H7 (cell line): ENCODE data around the gene EMX1. TPM values are rescaled to one million over a fixed set of nuclear protein-coding genes. Genes with fewer than 3 reads are reported as not detected.
A peak's percentile ranks its signal among the peaks of the same experiment; 100 is the strongest.

Experiments
- DNase-seq: peaks from one replicate; pipeline ENCODE4 v3.0.0; 2012
- H3K27me3 ChIP-seq: 2 replicates; pipeline ENCODE4 v1.6.0; 2011; ENCODE audit warnings: mild to moderate bottlenecking, low read length; ENCODE audit not compliant: control insufficient read depth, insufficient read depth
- H3K36me3 ChIP-seq: replicated peaks from 2 replicates; pipeline ENCODE4 v1.5.1; 2011; ENCODE audit warnings: low read length; ENCODE audit not compliant: control insufficient read depth, insufficient read depth
- H3K4me3 ChIP-seq: 2 replicates; pipeline ENCODE4 v1.5.1; 2011; ENCODE audit warnings: low read depth, mild to moderate bottlenecking, control low read depth, low read length, moderate library complexity; ENCODE audit not compliant: insufficient read depth
- total RNA-seq: library from RNA; depleted of rRNA; stranded (reverse); fragments of >200 nt; shearing (Covaris generic); gene quantifications from 2 replicates; pipeline ENCODE4 v1.2.3, GENCODE V29; 2014

Gene EMX1
- total RNA-seq, 1 experiment from 2014 or later = 0.28 TPM

DNA sequence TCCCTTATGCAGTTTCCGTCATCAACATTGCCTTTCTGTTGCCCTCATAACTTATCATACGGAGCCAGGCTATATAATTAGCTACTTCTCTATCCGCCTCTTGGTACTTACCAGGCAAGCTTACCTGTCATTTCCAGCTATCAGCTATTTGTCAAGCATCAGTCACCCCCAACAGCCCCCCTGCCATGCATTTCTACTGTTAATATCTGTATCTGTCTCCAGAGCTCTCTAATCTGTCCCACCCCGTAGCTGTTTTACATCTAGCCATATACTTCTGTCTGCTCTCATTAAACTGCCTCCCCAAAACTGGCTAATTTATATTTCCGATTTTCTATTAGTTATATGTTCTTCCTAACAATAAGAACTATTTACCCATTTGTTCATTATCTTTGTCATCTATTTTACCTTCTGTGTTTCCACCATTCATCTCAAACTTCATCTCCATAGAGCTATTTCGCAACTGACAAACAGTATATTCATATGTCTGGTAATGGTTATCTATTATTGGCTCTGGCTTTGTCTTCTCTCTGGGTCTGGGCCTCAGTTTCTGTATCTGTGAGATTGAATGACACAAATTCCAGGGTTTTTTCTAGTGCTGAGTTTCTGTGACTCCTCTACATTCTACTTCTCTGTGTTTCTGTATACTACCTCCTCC is 9.6 kb downstream of the EMX1 start:
- peaks cover 87% of the 10 kb centered on the region for H3K27me3 ChIP-seq
- H3K4me3 ChIP-seq = no peak overlapping the region
- peak; percentile 12 for DNase-seq
- no peaks in the 10 kb centered on the region for H3K36me3 ChIP-seq

GRCh38 chr2:72927619-72928550 is 10.6 kb downstream of the EMX1 start:
- DNase-seq = peak; percentile 16
- Histone ChIP-seq H3K36me3 (no peaks in the 10 kb centered on the region), H3K27me3 (peaks cover 81% of the 10 kb centered on the region), H3K4me3 (no peak overlapping the region)

DNA sequence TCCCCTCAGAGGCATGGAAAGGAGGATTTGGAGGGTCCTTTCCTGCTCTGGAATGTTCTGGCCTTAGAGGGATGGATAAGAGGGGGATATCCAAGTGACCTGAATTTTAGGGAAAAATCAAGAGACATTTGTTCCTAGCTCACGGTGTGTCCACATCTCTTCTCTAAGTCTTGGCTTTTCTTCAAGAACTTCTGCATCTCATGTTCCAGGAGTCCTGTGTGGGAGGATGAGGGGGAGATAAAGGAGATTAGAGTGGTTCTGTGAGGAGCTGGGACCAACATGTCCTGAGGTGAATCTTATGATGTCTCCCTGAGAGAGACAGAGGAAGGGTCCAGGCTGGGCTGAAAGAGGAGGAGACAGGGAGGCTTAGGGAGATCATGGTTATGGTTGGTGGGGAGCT is 11.7 kb downstream of the EMX1 start:
- Histone ChIP-seq H3K27me3 (peaks cover 70% of the 10 kb centered on the region), H3K4me3 (no peak overlapping the region), H3K36me3 (no peaks in the 10 kb centered on the region)
- DNase-seq = peak; percentile 19

GRCh38 chr2:72931280-72931910 is 14.1 kb downstream of the EMX1 start:
- Histone ChIP-seq H3K36me3 (no peaks in the 10 kb centered on the region), H3K27me3 (peaks cover 54% of the 10 kb centered on the region), H3K4me3 (no peak overlapping the region)
- peak; percentile 37 for DNase-seq

DNA sequence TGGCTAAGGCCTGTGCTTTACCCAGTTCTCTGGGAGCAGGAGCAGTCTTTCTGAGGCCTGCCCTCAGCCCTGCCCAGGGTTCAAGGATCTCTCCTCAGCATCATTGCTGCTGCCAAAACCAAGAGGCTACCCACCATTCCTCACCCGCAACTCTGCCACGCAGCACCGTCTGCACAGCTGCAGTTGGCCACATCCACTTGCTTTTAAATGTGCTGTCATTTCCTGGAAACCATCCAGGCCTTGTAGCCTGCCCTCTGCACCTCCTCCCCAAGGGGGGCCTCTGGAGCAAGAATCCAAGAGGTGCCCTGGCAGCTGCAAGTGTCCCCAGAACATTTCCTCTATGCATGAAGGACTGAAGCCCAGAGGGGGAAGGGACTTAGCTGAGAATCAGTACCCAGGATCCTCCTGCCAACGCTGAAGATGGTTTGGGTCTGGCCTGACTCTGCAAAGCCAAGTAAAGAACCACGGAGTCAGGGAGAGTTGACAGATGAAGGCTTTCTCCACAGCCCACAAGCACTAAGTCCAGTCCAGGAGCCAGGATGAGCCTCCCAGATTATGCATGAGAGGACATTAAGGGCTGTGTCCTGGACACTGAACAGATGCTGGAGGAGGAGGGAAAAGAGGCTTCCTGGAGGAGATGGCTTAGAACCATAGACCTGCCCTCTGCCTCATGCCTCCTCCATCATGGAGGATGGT is 14.9 kb downstream of the EMX1 start:
- Histone ChIP-seq H3K27me3 (peaks cover 46% of the 10 kb centered on the region), H3K4me3 (no peak overlapping the region), H3K36me3 (no peaks in the 10 kb centered on the region)
- no peak for DNase-seq

- Histone ChIP-seq H3K36me3 (no peaks in the 10 kb centered on the region), H3K4me3 (no peak overlapping the region), H3K27me3 (peaks cover 42% of the 10 kb centered on the region)
- DNase-seq = no peak
Measured at GRCh38 chr2:72932805-72933204, 15.5 kb downstream of the EMX1 start.

DNA sequence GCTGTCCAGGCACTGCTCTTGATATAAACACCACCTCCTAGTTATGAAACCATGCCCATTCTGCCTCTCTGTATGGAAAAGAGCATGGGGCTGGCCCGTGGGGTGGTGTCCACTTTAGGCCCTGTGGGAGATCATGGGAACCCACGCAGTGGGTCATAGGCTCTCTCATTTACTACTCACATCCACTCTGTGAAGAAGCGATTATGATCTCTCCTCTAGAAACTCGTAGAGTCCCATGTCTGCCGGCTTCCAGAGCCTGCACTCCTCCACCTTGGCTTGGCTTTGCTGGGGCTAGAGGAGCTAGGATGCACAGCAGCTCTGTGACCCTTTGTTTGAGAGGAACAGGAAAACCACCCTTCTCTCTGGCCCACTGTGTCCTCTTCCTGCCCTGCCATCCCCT is 15.9 kb downstream of the EMX1 start:
- no peak overlapping the region for H3K4me3 ChIP-seq
- H3K36me3 ChIP-seq = no peaks in the 10 kb centered on the region
- peaks cover 38% of the 10 kb centered on the region for H3K27me3 ChIP-seq
- no peak for DNase-seq

- Histone ChIP-seq H3K4me3 (no peak overlapping the region), H3K36me3 (no peaks in the 10 kb centered on the region), H3K27me3 (peaks cover 33% of the 10 kb centered on the region)
- DNase-seq = no peak
Measured at GRCh38 chr2:72933646-72934151, 16.4 kb downstream of the EMX1 start.

DNA sequence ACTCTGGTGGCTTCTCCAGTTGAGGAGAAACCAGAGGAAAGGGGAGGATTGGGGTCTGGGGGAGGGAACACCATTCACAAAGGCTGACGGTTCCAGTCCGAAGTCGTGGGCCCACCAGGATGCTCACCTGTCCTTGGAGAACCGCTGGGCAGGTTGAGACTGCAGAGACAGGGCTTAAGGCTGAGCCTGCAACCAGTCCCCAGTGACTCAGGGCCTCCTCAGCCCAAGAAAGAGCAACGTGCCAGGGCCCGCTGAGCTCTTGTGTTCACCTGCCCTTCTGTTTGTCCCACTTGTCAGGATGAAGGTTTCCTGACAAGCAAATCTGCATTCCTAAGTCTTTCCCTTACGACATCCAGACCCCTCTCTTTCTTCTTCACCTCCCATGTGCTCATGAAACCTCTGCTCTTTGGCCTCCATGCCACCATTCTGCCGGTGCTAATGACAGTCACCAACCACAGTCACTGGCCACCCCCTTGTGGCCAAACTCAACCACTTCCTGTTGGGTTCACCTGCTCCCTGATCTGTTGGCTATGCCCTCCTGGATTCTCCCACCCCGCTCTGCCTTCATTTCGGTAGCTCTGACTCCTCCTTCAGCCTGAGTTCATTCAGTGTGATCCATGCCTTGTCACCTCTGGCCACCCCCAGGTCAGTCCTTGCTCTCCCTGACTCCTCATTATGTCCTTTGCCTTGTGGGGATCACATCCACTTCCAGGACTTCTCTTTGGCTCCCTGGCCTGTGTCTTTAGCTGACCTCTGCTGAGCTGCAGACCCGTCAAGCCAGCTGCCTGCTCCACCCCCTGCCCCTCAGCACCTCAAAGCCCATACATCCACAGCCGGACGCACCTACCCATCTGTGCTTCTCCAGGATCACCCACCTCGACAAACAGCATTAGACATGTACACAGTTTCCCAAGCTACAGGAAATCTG is 17.6 kb downstream of the EMX1 start:
- H3K27me3 ChIP-seq = peaks cover 21% of the 10 kb centered on the region
- H3K36me3 ChIP-seq = no peaks in the 10 kb centered on the region
- peak; percentile 90 for DNase-seq
- H3K4me3 ChIP-seq = no peak overlapping the region

- no peak for DNase-seq
- Histone ChIP-seq H3K27me3 (peaks cover 20% of the 10 kb centered on the region), H3K4me3 (no peak overlapping the region), H3K36me3 (no peaks in the 10 kb centered on the region)
Measured at GRCh38 chr2:72935611-72935957, 18.3 kb downstream of the EMX1 start.

- Histone ChIP-seq H3K4me3 (no peak overlapping the region), H3K36me3 (no peaks in the 10 kb centered on the region), H3K27me3 (peaks cover 14% of the 10 kb centered on the region)
- no peak for DNase-seq
Measured at GRCh38 chr2:72936660-72937355, 19.5 kb downstream of the EMX1 start.

DNA sequence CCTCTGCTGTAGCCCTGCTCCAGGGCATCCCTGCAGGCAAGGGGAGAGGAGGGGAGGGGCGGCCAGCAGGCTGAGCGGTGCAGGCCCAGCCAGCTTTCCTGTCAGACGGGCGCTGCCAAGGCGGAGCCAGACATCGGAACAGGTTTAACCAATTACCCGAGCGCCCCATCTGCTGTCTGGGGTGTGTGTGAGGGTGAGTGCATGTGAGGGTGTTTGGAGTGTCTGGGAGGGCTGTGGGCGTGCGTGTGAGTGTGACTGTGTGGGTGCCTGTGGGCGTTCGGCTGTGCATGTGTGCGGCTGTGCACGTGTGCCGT is 20.0 kb downstream of the EMX1 start:
- Histone ChIP-seq H3K4me3 (no peak overlapping the region), H3K27me3 (peaks cover 12% of the 10 kb centered on the region), H3K36me3 (no peaks in the 10 kb centered on the region)
- DNase-seq = no peak

- Histone ChIP-seq H3K36me3 (no peaks in the 10 kb centered on the region), H3K27me3 (peaks cover 10% of the 10 kb centered on the region), H3K4me3 (no peak overlapping the region)
- DNase-seq = no peak
Measured at GRCh38 chr2:72938455-72938854, 21.1 kb downstream of the EMX1 start.
